ENCODE data around the gene MACIR. TPM values are rescaled to one million over a fixed set of nuclear protein-coding genes. Genes with fewer than 3 reads are reported as not detected.

MACIR gene
- total RNA-seq, 4 donors from 2014 or later: 12.2 to 41.7 (median 19.5) TPM

DNA sequence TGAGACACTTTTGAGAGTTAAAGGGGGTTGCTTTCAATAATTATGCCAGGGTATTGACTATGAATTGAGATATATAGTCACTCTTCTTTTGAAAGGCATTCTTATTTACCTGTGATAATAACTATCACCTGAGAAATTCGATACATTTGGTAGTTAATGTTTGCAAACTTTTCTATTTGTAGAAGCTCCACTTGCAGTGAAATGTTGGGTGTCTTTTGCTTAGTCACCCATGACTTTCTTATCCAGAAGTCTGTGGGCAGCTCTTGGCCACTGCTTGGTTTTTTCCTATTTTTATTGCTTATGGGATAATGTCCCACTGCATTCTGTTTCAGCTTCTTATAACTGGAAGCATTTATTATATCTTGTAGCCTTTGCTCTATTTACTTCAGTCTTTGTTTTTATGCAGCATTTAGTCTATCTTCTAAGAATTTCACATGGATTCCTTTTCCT is 3.9 kb downstream of the MACIR start:
- TF ChIP-seq, protein P1, sequence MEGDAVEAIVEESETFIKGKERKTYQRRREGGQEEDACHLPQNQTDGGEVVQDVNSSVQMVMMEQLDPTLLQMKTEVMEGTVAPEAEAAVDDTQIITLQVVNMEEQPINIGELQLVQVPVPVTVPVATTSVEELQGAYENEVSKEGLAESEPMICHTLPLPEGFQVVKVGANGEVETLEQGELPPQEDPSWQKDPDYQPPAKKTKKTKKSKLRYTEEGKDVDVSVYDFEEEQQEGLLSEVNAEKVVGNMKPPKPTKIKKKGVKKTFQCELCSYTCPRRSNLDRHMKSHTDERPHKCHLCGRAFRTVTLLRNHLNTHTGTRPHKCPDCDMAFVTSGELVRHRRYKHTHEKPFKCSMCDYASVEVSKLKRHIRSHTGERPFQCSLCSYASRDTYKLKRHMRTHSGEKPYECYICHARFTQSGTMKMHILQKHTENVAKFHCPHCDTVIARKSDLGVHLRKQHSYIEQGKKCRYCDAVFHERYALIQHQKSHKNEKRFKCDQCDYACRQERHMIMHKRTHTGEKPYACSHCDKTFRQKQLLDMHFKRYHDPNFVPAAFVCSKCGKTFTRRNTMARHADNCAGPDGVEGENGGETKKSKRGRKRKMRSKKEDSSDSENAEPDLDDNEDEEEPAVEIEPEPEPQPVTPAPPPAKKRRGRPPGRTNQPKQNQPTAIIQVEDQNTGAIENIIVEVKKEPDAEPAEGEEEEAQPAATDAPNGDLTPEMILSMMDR (IDR thresholded peaks at IDR 0.05; ENCODE audit: low read depth): no peak

- TF ChIP-seq, protein P1 (IDR thresholded peaks at IDR 0.05; ENCODE audit: low read depth): no peak
Measured at GRCh38 chr5:103263054-103263453, 4.5 kb downstream of the MACIR start.

DNA sequence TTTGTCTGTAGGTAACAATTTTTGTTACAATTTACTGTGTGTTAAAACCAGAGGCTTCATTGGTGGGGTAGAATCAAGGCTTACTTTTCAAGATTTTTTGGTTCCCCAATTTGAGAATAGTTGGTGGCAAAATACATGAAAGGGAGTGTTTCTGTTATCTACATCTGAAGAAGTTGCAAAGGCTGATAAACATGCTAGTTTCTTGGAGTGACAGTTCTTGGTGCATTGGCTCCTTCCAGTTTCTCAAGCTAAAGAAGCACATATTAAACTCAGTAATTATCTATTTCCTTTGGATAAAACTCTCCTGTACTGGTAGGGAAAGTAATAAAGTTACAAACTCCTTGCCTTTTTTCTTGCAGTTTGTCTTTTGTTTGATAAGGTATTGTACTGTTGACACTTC is 5.9 kb downstream of the MACIR start:
- TF ChIP-seq, protein P1 (IDR thresholded peaks at IDR 0.05; ENCODE audit: low read depth): no peak

GRCh38 chr5:103270581-103270980 is 12.0 kb downstream of the MACIR start:
- TF ChIP-seq, protein P1 (IDR thresholded peaks at IDR 0.05; ENCODE audit: low read depth): no peak

GRCh38 chr5:103271570-103272289 is 13.2 kb downstream of the MACIR start:
- TF ChIP-seq, protein P1 (IDR thresholded peaks at IDR 0.05; ENCODE audit: low read depth): no peak

DNA sequence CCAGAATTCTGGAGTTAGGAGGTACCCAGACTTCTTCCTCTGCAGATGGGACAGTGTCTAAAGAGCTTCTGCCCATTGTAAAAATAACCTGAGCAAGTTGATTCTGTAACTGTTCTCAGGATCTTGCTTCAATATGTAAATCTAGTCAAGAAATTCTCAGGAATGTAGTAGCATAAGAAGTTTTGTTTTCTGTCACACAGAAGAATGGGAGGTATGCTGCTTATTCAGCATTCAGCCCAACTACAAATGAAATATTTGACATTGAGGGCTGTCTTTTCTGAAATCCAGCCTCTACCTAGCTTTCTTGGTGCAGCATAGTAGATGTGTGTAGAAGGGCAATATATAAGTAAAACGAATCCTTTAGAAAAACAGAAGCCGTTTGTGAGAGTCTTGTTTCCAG is 13.8 kb downstream of the MACIR start:
- TF ChIP-seq, protein P1 (IDR thresholded peaks at IDR 0.05; ENCODE audit: low read depth): no peak

- TF ChIP-seq, protein P1 (IDR thresholded peaks at IDR 0.05; ENCODE audit: low read depth): no peak
Measured at GRCh38 chr5:103273952-103274351, 15.4 kb downstream of the MACIR start.
